GM06990 (cell line): ENCODE measurements around the gene TM7SF3.
A peak's percentile ranks its signal among the peaks of the same experiment; 100 is the strongest.
"Not testable (repeated sequence)": the region's sequence is repeated elsewhere in the genome, so short reads cannot be mapped to it uniquely, and the experiment has no call there.

Experiments
- DNase-seq: peaks from one replicate; pipeline ENCODE4 v3.0.0-alpha.2; 2011; ENCODE audit not compliant: insufficient read length; ENCODE audit errors: extremely low read depth
- H3K27me3 ChIP-seq: replicated peaks from 2 replicates; pipeline ENCODE4 v1.6.0; 2011; ENCODE audit warnings: low read length; ENCODE audit not compliant: control insufficient read depth, insufficient read depth
- H3K36me3 ChIP-seq: 2 replicates; pipeline ENCODE4 v1.5.1; 2011; ENCODE audit warnings: low read length; ENCODE audit not compliant: control insufficient read depth, insufficient read depth
- H3K4me3 ChIP-seq: replicated peaks from 2 replicates; pipeline ENCODE4 v1.5.1; 2011; ENCODE audit warnings: low read depth, mild to moderate bottlenecking, control low read depth, low read length
- CTCF ChIP-seq: IDR thresholded peaks from 2 replicates; pipeline ENCODE4 v1.5.1; 2011; ENCODE audit warnings: low read length, control low read depth, mild to moderate bottlenecking, inconsistent platforms; ENCODE audit not compliant: insufficient read depth, poor library complexity, severe bottlenecking

The TM7SF3 gene

GRCh38 chr12:27020761-27021160, 6.6 kb upstream of the TM7SF3 start:
- no peak for DNase-seq
- TF ChIP-seq CTCF = no peak
- Histone ChIP-seq H3K36me3 (no peaks in the 10 kb centered on the region), H3K27me3 (no peaks in the 10 kb centered on the region), H3K4me3 (no peak overlapping the region)

GRCh38 chr12:27018037-27018436, 3.9 kb upstream of the TM7SF3 start:
- H3K4me3 ChIP-seq = no peak overlapping the region
- no peaks in the 10 kb centered on the region for H3K27me3 ChIP-seq
- no peak for DNase-seq

GRCh38 chr12:27017163-27017823, 3.1 kb upstream of the TM7SF3 start:
- H3K36me3 ChIP-seq, H3K27me3 ChIP-seq, H3K4me3 ChIP-seq, DNase-seq: not testable (repeated sequence)

More at GRCh38 chr12:27018037-27018436, 3.9 kb upstream of the TM7SF3 start:
- H3K36me3 ChIP-seq = no peaks in the 10 kb centered on the region
- no peak for TF ChIP-seq CTCF

GRCh38 chr12:27015730-27016076, 1.5 kb upstream of the TM7SF3 start:
- no peaks in the 10 kb centered on the region; the same call in 1 of the 2 replicates for H3K36me3 ChIP-seq
- H3K4me3 ChIP-seq = no peak overlapping the region
- H3K27me3 ChIP-seq = no peaks in the 10 kb centered on the region
- peak; percentile 33 for TF ChIP-seq CTCF
- peak; percentile 36 for DNase-seq

GRCh38 chr12:27014859-27015729, 910 bp upstream of the TM7SF3 start:
- TF ChIP-seq CTCF = no peak
- H3K4me3 ChIP-seq = peak overlapping the region; percentile 52
- no peaks in the 10 kb centered on the region for H3K27me3 ChIP-seq
- DNase-seq = no peak
- no peaks in the 10 kb centered on the region; the same call in 1 of the 2 replicates for H3K36me3 ChIP-seq

- DNase-seq = no peak
- Histone ChIP-seq H3K27me3 (no peaks in the 10 kb centered on the region), H3K4me3 (peak overlapping the region; percentile 92), H3K36me3 (no peaks in the 10 kb centered on the region; the same call in 1 of the 2 replicates)
- TF ChIP-seq CTCF = no peak
Observed at GRCh38 chr12:27013611-27014084, 536 bp downstream of the TM7SF3 start.
